HG03135 (cell line): ENCODE results near the gene CEACAM20.
"Not testable (repeated sequence)": the region's sequence is repeated elsewhere in the genome, so short reads cannot be mapped to it uniquely, and the experiment has no call there.

Source experiments
- ATAC-seq: cut with Tn5 transposase; IDR thresholded peaks from one replicate; pipeline ENCODE4 v1.9.1; 2021; ENCODE audit warnings: mild to moderate bottlenecking, moderate library complexity; ENCODE audit not compliant: unreplicated experiment

CEACAM20 gene

DNA sequence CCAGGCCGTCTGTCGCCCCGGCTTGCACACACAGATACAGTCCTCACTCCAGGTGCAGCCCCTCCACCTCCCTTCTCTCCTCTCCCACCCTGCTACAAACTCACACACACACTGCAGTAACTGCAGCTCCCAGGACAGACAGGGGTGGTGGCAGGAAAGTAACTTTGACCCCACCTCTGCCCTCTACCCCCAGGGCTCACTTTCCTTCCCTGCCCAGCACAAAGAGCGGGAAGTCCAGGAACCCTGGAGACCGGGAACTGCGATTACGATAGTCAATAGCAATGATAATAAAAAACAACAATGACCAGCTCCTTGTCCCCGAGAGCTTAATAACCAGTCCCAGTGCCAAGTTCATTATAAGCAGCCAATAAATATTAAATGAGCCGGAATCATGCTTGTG is at the start of gene CEACAM20:
Gene CEACAM20 (minus strand): TSS at position 140 of the 400 bp plus-strand sequence. CDS start 166 bp downstream, outside the sequence.
- no peak for ATAC-seq

GRCh38 chr19:44577566-44577874 is 48.0 kb upstream of the CEACAM20 start:
- no peak for ATAC-seq

DNA sequence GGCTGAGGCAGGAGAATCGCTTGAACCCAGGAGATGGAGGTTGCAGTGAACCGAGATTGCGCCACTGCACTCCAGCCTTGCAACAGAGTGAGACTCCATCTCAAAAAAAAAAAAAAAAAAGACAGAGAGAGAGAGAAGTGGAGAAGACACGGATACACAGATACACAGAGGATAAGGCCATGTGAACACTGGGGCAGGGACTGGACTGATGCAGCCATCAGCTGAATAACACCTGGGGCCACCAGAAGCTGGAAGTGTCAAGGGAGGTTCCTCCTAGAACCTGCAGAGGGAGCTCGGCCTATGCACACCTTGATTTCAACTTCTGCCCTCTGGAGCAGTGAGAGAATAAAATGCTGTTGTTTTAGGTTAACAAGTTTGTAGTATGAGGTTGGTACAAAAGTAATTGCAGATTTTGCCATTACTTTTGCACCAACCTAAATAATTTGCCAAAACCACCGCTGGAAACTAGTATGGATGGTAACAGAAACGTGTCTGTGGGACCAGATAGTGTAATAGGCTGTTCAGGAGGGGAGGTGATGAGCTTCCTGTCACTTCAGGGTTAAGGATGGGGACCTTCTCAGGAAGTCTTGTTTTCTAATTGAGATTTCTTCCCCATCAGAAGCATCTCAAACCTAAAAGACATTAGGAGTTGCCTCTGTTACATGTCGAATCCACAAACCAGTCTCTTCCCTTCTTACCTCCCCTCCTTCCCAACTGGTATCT is 47.5 kb upstream of the CEACAM20 start:
- no peak for ATAC-seq

GRCh38 chr19:44575116-44575700 is 45.7 kb upstream of the CEACAM20 start:
- ATAC-seq: no peak

GRCh38 chr19:44574186-44574950 is 44.9 kb upstream of the CEACAM20 start:
- ATAC-seq: no peak

DNA sequence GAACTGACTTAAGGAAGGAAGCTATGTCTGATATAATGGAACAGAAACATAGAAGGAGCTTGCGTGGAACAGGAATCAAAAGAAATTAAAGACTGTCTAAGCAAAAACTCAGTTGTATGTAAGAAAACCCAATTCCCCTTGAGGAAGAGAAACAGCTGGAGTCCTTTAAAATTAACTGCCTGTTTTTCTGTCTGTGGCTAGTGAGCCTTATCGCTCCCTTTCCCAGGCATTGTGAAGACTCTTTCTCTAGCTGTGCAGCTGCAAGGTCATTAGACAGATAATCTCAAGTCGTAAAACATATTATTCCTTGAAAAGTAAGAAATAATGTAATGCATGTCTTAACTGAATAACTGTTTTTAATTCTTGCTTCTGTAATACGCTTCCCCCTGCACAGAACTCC is 44.2 kb upstream of the CEACAM20 start:
- no peak for ATAC-seq

DNA sequence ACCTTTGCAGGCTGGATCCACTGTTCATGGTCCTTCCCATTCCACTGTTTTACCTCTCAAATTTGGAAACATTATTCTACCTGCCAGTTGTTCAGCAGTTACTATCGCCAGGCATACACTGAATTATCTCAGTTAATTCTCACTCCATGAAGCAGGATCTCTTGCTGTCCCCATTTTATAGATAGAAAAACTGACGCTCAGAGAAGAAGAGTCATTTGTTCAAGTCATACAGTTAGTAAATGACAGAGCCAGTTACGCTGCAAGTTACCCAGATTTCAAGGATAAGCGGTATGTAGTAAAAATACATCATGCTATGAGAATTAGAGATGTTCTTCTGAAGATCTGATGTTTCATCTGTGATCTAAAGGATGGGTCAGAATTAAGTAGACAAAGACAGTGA is 43.7 kb upstream of the CEACAM20 start:
- ATAC-seq: no peak

GRCh38 chr19:44572581-44572900 is 43.1 kb upstream of the CEACAM20 start:
- ATAC-seq: no peak

GRCh38 chr19:44571830-44572580 is 42.5 kb upstream of the CEACAM20 start:
- no peak for ATAC-seq

- ATAC-seq: no peak
Measured at GRCh38 chr19:44570984-44571684, 41.7 kb upstream of the CEACAM20 start.

DNA sequence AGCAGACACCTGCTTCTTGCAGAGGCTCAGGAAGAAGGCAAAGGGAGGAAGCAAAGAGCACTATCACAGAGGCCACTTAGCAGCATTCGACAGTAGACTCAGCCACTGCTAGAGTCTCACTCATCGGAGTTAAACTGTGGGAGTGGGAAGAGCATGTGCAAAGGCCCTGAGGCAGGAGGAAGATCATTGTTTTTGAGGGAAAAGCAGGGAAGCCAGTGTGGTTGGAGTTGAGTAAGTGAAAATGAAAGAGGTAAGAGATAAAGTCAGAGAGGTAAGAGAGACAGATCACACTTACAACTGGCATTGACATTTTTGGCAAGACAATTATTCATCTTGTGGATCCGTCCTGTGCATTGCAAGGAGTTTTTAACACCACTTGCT is 41.1 kb upstream of the CEACAM20 start:
- ATAC-seq: no peak

GRCh38 chr19:44567745-44568144 is 38.3 kb upstream of the CEACAM20 start:
- ATAC-seq: no peak

DNA sequence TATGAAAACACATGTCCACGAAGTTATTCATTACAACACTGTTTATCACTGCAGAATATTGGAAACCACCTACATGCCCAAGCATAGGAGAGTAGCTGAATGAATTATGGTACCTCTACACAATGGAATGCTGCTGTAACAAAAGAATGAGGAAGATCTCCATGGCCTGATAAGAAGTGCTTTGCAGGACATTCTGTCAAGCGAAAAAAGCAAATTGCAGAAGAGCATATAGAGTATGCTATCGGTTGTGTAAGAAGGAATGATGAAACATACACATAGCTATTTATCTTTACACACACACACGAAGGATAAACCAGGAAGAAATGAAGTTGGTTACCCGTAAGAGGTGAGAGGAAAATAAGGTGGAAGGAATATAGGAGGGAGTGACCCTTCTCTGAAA is 37.5 kb upstream of the CEACAM20 start:
- ATAC-seq: no peak

GRCh38 chr19:44563086-44563655 is 33.7 kb upstream of the CEACAM20 start:
- ATAC-seq: not testable (repeated sequence)

- ATAC-seq: no peak
Measured at GRCh38 chr19:44557933-44558332, 28.5 kb upstream of the CEACAM20 start.

DNA sequence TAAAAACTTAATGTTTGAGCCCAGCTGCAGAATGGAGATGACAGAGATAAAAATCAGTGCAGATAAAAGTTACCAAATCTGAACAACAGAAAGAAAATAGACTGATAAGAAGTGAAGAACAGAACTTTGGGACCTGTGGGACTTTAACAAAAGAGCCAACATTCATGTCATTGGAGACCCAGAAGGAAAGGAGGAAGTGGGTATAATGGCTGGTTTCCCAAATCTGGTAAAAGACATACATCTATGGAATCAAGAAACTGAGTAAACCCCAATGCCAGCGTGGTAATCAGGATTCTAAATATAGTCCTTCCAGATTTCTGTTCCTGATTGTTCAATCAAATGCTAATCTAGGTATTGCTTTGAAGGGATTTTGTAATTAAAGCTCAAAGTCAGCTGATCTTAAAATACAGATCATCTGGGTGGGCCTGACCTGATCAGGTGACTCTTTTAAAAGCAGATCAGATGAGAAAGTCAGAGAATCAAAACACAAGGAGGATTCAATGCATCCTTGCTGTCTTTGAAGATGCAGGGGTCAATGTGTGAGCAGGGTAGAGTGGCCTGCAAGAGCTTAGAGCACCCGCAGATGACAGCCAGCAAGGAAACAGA is 25.3 kb upstream of the CEACAM20 start:
- ATAC-seq: no peak

DNA sequence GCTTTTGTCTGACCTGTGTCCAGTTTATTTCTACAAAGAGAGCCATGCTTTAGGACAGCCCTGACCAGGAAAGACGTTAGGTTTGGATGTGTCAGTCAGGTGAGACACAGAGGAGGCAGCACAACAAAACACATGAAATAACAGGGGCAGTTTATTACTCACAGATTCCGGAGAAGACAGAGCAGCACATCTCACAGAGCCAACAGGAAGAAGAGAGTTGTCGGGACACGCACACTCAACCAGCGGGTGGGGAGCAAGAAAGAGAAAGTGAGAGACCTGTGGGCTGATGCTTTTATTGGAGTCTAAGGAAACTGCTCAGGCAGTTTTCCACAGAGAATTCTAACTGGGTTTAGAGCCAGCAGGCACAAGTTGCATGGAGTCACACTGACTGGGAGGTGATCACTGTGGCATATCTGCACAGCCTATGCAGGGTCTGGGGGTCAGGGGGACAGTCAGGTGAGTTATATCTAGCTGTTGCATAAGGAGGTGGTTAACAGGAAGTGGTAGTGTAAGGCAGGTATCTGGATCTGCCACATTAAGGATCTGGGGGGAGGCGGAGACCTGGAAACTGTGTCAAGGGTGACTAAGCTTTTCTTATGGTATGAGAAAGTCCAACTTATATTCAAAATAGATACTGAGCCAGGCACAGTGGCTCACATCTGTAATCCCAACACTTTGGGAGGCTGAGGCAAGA is 24.1 kb upstream of the CEACAM20 start:
- ATAC-seq: no peak

DNA sequence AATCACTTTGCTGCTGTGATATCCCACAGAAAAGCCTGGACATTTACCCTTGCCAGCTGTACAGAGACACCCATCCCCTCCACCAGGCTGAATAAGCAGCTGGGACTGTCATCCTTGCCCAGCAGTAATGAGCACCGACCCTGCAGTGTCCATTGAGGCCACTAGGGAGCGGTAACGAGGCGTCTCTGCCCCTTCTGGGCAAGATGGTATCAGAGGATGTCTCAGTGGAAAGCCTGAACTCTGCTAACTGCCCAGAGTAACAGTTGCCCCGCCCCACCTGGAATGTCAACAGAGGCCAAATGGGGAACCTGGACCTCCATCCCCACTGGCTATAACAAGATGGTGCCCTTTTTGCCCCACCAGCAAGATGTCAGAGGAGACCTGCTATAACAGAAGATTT is 22.8 kb upstream of the CEACAM20 start:
- ATAC-seq: no peak

DNA sequence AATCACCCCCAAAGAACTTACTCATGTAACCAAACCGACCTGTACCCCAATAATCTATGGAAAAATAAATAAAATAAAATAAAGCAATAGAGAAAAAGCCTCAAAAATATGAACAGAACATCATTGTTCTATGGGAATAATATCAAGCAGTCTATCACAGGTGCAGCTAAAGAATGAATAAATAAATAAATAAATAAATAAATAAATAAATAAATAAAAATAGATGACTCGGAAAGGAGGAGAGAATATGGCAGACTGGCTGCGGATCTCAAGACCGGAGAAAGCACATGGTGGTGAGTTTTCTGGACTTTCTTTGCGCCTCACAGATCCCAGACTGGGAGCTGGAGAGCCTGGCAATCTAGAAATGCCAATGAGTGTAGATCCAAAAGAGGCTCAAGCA is 22.4 kb upstream of the CEACAM20 start:
- no peak for ATAC-seq

- ATAC-seq: not testable (repeated sequence)
Measured at GRCh38 chr19:44550976-44551375, 21.5 kb upstream of the CEACAM20 start.
